WTC11 (cell line): Measurements from ENCODE around the gene KCNG1. TPM values are rescaled to one million over a fixed set of nuclear protein-coding genes. Genes with fewer than 3 reads are reported as not detected.

Experiments
- ATAC-seq: fragments of 200-7000 bp; cut with Tn5 transposase; 2 replicates; pipeline ENCODE4 v1.10.0; 2021; ENCODE audit warnings: mild to moderate bottlenecking, moderate library complexity
- CTCF ChIA-PET: fragments of 300-600 bp; sonication (Branson Sonifier 250); formaldehyde crosslinking; loops from one replicate; lab custom pipeline; 2021; ENCODE audit warnings: antibody characterized with exemption; lab: Charles Lee
- POLR2A ChIA-PET: fragments of 350-600 bp; sonication (Branson Sonifier 250); formaldehyde crosslinking; loops from one replicate; lab custom pipeline; 2021; ENCODE audit warnings: antibody characterized with exemption; lab: Charles Lee
- DNase-seq: peaks from one replicate; pipeline ENCODE4 v3.0.0; 2021; ENCODE audit warnings: low spot score
- H3K27ac Mint-ChIP-seq: 2 replicates; pipeline ENCODE4 v1.8.0; 2021; ENCODE audit warnings: mixed read lengths
- H3K27me3 Mint-ChIP-seq: 2 replicates; pipeline ENCODE4 v1.8.0; 2021; ENCODE audit warnings: low read depth, mild to moderate bottlenecking, moderate library complexity, mixed read lengths
- H3K36me3 Mint-ChIP-seq: 2 replicates; pipeline ENCODE4 v1.8.0; 2021; ENCODE audit warnings: mixed read lengths
- H3K4me1 Mint-ChIP-seq: 2 replicates; pipeline ENCODE4 v1.8.0; 2022; ENCODE audit warnings: mixed read lengths
- H3K4me3 Mint-ChIP-seq: 2 replicates; pipeline ENCODE4 v1.8.0; 2021; ENCODE audit warnings: mild to moderate bottlenecking, moderate library complexity, mixed read lengths
- H3K9me3 Mint-ChIP-seq: 2 replicates; pipeline ENCODE4 v1.8.0; 2021; ENCODE audit warnings: mixed read lengths
- AFF4 ChIP-seq: sonication (generic); formaldehyde crosslinking; IDR thresholded peaks from 2 replicates; pipeline ENCODE4 v1.8.1; 2023; ENCODE audit warnings: mild to moderate bottlenecking, missing genetic modification reagents, borderline replicate concordance
- CBFB ChIP-seq: sonication (generic); formaldehyde crosslinking; IDR thresholded peaks from 2 replicates; pipeline ENCODE4 v1.8.1; 2022; ENCODE audit warnings: mild to moderate bottlenecking, low read depth, missing genetic modification reagents
- CDX4 ChIP-seq: fragments of 250-450 bp; sonication (Bioruptor Pico); IDR thresholded peaks from 2 replicates; pipeline ENCODE4 v1.9.0; 2021; ENCODE audit warnings: moderate library complexity, mild to moderate bottlenecking, inconsistent platforms, borderline replicate concordance
- E2F1 ChIP-seq: sonication (generic); formaldehyde crosslinking; IDR thresholded peaks from 2 replicates; pipeline ENCODE4 v1.8.0; 2022; ENCODE audit warnings: mild to moderate bottlenecking, missing genetic modification reagents
- ELF4 ChIP-seq: sonication (generic); formaldehyde crosslinking; IDR thresholded peaks from 2 replicates; pipeline ENCODE4 v1.8.1; 2022; ENCODE audit warnings: low read depth, mild to moderate bottlenecking, moderate library complexity, missing genetic modification reagents
- FOXJ3 ChIP-seq: sonication (generic); formaldehyde crosslinking; IDR thresholded peaks from 2 replicates; pipeline ENCODE4 v1.9.0; 2021; ENCODE audit warnings: missing genetic modification reagents, mild to moderate bottlenecking, borderline replicate concordance
- FOXK1 ChIP-seq: sonication (generic); formaldehyde crosslinking; IDR thresholded peaks from 2 replicates; pipeline ENCODE4 v1.8.0; 2022; ENCODE audit warnings: mild to moderate bottlenecking, moderate library complexity, missing genetic modification reagents
- GABPB1 ChIP-seq: sonication (generic); formaldehyde crosslinking; IDR thresholded peaks from 2 replicates; pipeline ENCODE4 v1.8.1; 2023; ENCODE audit warnings: mild to moderate bottlenecking, missing genetic modification reagents
- GTF2I ChIP-seq: fragments of 250-450 bp; sonication (Bioruptor Pico); conservative IDR thresholded peaks from 2 replicates; pipeline ENCODE4 v1.4.0; 2021; ENCODE audit warnings: mild to moderate bottlenecking
- HMGA2 ChIP-seq: fragments of 250-450 bp; sonication (Bioruptor Pico); IDR thresholded peaks from 2 replicates; pipeline ENCODE4 v1.4.0; 2021; ENCODE audit warnings: mild to moderate bottlenecking, moderate library complexity
- HMGXB4 ChIP-seq: sonication (generic); formaldehyde crosslinking; IDR thresholded peaks from 2 replicates; pipeline ENCODE4 v1.8.1; 2023; ENCODE audit warnings: mild to moderate bottlenecking, moderate library complexity, missing genetic modification reagents
- JAZF1 ChIP-seq: fragments of 250-450 bp; sonication (Bioruptor Pico); IDR thresholded peaks from 2 replicates; pipeline ENCODE4 v1.9.0; 2021; ENCODE audit warnings: moderate library complexity, mild to moderate bottlenecking, inconsistent platforms
- JUN ChIP-seq: sonication (generic); formaldehyde crosslinking; IDR thresholded peaks from 2 replicates; pipeline ENCODE4 v1.8.0; 2023; ENCODE audit warnings: mild to moderate bottlenecking, missing genetic modification reagents
- KAT7 ChIP-seq: sonication (generic); formaldehyde crosslinking; IDR thresholded peaks from 2 replicates; pipeline ENCODE4 v1.8.1; 2023; ENCODE audit warnings: missing genetic modification reagents, mild to moderate bottlenecking, borderline replicate concordance
- NFYB ChIP-seq: sonication (generic); formaldehyde crosslinking; conservative IDR thresholded peaks from 2 replicates; pipeline ENCODE4 v1.8.0; 2022; ENCODE audit warnings: low read depth, missing genetic modification reagents
- NR1H2 ChIP-seq: sonication (generic); formaldehyde crosslinking; IDR thresholded peaks from 2 replicates; pipeline ENCODE4 v1.9.0; 2021; ENCODE audit warnings: mild to moderate bottlenecking, moderate library complexity, missing genetic modification reagents
- PRRX2 ChIP-seq: fragments of 250-450 bp; sonication (Bioruptor Pico); IDR thresholded peaks from 2 replicates; pipeline ENCODE4 v1.8.0; 2021; ENCODE audit warnings: mild to moderate bottlenecking
- RELA ChIP-seq: sonication (generic); formaldehyde crosslinking; IDR thresholded peaks from 2 replicates; pipeline ENCODE4 v1.8.1; 2022; ENCODE audit warnings: missing genetic modification reagents, mild to moderate bottlenecking, borderline replicate concordance
- RORB ChIP-seq: fragments of 250-450 bp; sonication (Bioruptor Pico); IDR thresholded peaks from 2 replicates; pipeline ENCODE4 v1.9.0; 2021; ENCODE audit warnings: mild to moderate bottlenecking
- SMAD3 ChIP-seq: sonication (generic); formaldehyde crosslinking; IDR thresholded peaks from 2 replicates; pipeline ENCODE4 v1.8.0; 2022; ENCODE audit warnings: missing genetic modification reagents, mild to moderate bottlenecking, borderline replicate concordance
- ZBTB21 ChIP-seq: sonication (generic); formaldehyde crosslinking; IDR thresholded peaks from 2 replicates; pipeline ENCODE4 v1.8.1; 2023; ENCODE audit warnings: mild to moderate bottlenecking, missing genetic modification reagents, borderline replicate concordance
- ZMAT4 ChIP-seq: fragments of 250-450 bp; sonication (Bioruptor Pico); IDR thresholded peaks from 2 replicates; pipeline ENCODE4 v1.9.0; 2021; ENCODE audit warnings: mild to moderate bottlenecking
- ZNF263 ChIP-seq: sonication (generic); formaldehyde crosslinking; IDR thresholded peaks from 2 replicates; pipeline ENCODE4 v1.8.1; 2022; ENCODE audit warnings: low read depth, mild to moderate bottlenecking, moderate library complexity, missing genetic modification reagents
- total RNA-seq: library from RNA; stranded (reverse); gene quantifications from 3 replicates; pipeline ENCODE4 v1.2.3, GENCODE V29; 2021
- TF ChIP-seq, protein P1 (sequence below): sonication (generic); formaldehyde crosslinking; IDR thresholded peaks from 2 replicates; pipeline ENCODE4 v1.8.0; 2023; ENCODE audit warnings: missing genetic modification reagents, mild to moderate bottlenecking, borderline replicate concordance

The KCNG1 gene
- total RNA-seq, 1 experiment from 2014 or later = 34.6 TPM

- no peaks in the 10 kb centered on the region for H3K36me3 Mint-ChIP-seq
- no peak overlapping the region for H3K4me3 Mint-ChIP-seq
- no peaks in the 10 kb centered on the region for H3K9me3 Mint-ChIP-seq
- ATAC-seq = no peak
- H3K27ac Mint-ChIP-seq = no peak overlapping the region
- H3K4me1 Mint-ChIP-seq = peaks cover 11% of the 10 kb centered on the region
- no peak for DNase-seq
- POLR2A ChIA-PET = no interaction called here
- CTCF ChIA-PET = interaction anchor here (0.6 to 5.5 kb wide), 4 partner anchors 8 to 580 kb away, joined by 3 to 67 read pairs (median 6); no protein-coding TSS in a partner anchor
- peaks cover 3% of the 10 kb centered on the region; the same call in 1 of the 2 replicates for H3K27me3 Mint-ChIP-seq
- TF ChIP-seq CBFB (no peak), JAZF1 (CRISPR knock-in tag) (no peak), FOXK1 (CRISPR knock-in tag) (no peak), ZMAT4 (CRISPR knock-in tag) (no peak), PRRX2 (CRISPR knock-in tag) (no peak), KAT7 (CRISPR knock-in tag) (no peak), E2F1 (CRISPR knock-in tag) (no peak), HMGXB4 (no peak), CDX4 (CRISPR knock-in tag) (no peak), ELF4 (CRISPR knock-in tag) (no peak), HMGA2 (CRISPR knock-in tag) (no peak), SMAD3 (CRISPR knock-in tag) (no peak), RORB (no peak), ZNF263 (CRISPR knock-in tag) (no peak), JUN (CRISPR knock-in tag) (no peak)
- TF ChIP-seq, protein P1, sequence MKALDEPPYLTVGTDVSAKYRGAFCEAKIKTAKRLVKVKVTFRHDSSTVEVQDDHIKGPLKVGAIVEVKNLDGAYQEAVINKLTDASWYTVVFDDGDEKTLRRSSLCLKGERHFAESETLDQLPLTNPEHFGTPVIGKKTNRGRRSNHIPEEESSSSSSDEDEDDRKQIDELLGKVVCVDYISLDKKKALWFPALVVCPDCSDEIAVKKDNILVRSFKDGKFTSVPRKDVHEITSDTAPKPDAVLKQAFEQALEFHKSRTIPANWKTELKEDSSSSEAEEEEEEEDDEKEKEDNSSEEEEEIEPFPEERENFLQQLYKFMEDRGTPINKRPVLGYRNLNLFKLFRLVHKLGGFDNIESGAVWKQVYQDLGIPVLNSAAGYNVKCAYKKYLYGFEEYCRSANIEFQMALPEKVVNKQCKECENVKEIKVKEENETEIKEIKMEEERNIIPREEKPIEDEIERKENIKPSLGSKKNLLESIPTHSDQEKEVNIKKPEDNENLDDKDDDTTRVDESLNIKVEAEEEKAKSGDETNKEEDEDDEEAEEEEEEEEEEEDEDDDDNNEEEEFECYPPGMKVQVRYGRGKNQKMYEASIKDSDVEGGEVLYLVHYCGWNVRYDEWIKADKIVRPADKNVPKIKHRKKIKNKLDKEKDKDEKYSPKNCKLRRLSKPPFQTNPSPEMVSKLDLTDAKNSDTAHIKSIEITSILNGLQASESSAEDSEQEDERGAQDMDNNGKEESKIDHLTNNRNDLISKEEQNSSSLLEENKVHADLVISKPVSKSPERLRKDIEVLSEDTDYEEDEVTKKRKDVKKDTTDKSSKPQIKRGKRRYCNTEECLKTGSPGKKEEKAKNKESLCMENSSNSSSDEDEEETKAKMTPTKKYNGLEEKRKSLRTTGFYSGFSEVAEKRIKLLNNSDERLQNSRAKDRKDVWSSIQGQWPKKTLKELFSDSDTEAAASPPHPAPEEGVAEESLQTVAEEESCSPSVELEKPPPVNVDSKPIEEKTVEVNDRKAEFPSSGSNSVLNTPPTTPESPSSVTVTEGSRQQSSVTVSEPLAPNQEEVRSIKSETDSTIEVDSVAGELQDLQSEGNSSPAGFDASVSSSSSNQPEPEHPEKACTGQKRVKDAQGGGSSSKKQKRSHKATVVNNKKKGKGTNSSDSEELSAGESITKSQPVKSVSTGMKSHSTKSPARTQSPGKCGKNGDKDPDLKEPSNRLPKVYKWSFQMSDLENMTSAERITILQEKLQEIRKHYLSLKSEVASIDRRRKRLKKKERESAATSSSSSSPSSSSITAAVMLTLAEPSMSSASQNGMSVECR (CRISPR knock-in tag) = no peak
These were observed 39.6 kb downstream of the KCNG1 start for GRCh38 chr20:50983321-50983720.

- Mint-ChIP-seq H3K9me3 (no peaks in the 10 kb centered on the region), H3K4me1 (peaks cover 3% of the 10 kb centered on the region), H3K4me3 (no peak overlapping the region), H3K27me3 (peaks cover 5% of the 10 kb centered on the region; the same call in 1 of the 2 replicates), H3K27ac (no peak overlapping the region), H3K36me3 (no peaks in the 10 kb centered on the region)
- POLR2A ChIA-PET = no interaction called here
- CTCF ChIA-PET = interaction anchor here (0.7 to 5.5 kb wide), 25 partner anchors 9 to 642 kb away, joined by 3 to 67 read pairs (median 8); partner anchors contain the start of genes BCAS4, DPM1, MOCS3 and NFATC2
- ATAC-seq (no peak), DNase-seq (no peak)
- TF ChIP-seq ZBTB21 (CRISPR knock-in tag) (no peak), AFF4 (no peak), NFYB (CRISPR knock-in tag) (no peak), GTF2I (no peak), RELA (CRISPR knock-in tag) (no peak), CDX4 (CRISPR knock-in tag) (no peak), NR1H2 (no peak), FOXJ3 (CRISPR knock-in tag) (no peak), GABPB1 (CRISPR knock-in tag) (no peak)
These were observed 40.5 kb downstream of the KCNG1 start for GRCh38 chr20:50982363-50982762.
